ENCODE measurements around the gene ARL13A.
"Not testable (repeated sequence)": the region's sequence is repeated elsewhere in the genome, so short reads cannot be mapped to it uniquely, and the experiment has no call there.

The ARL13A gene

DNA sequence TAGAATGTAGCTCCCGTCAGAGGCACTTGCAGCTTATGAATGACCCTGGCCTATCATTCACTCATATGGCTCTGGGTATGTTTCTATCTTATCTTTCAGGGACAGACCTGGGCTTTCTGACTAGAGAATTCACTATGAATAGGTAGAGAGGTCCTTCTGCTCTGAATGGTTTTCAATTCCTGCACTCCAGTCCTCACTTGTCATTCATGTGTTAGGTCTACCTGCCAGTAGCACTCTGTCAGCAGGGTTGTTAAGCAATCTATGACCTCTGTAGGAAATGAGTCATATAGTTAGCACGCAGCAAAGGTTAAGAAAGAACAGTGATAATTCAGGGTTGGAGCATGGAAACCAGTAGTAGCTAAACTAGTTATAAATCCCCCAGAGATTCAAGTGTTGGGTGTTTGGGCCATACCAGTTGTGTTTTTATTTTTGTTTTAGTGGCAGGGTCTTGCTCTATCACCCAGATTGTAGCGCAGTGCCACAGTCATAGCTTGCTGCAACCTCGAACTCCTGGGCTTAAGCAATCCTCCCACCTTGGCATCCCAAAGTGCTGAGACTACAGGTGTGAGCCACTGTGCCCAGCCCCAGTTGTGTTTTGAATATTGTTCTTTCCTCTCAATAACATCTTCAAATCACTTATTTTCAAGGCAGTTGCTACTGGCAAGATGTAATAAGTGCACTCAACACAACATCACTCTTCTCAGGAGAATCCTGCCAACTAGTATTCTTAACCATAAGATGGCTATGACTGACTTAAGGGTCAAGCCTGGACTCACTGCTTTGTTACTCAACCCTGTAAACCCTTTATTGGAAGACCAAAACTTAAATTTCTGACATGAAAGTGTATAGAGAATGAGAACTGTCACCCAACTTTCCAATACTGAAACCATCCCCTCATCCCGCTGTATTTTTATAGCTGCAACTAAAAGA lies 25.1 kb downstream of the ARL13A start:
- no peak for DNase-seq

DNA sequence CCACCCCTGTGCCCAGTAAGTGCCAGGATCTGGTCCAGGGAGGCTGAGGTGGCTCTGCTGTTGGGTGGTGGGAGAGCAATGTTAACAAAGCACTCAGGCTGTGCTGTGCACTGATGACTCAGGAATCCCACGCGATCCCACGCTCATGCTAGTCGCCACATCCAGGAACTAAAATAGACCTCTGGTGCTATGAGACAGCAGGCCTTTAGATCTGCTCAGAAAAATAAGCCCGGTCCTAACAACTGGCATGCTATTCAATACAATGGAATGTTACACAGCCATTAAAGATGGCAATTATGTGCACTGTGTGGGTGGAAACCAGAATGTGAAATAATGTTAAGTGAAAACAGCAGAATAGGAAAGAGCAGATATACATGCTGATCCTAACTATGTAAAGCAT lies 26.0 kb downstream of the ARL13A start:
- DNase-seq, result no peak

DNA sequence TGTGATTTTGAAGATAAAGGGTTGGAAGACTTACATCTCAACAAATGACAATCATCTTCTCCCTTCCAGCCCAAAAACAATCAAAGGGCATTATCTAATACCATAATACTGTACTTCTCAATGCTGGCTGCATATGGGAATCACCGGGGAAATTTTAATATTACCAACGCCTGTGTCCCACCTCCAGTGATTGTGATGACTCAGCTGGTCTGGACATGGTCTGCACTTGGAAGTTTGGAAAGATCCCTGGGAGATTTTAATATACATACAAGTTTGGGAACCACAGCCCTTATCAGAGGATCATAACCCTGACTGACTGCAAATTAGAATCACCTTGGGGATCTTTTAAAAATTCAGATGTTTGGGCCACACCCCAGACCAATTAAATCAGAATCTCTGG lies 29.9 kb downstream of the ARL13A start:
- DNase-seq, result no peak

DNA sequence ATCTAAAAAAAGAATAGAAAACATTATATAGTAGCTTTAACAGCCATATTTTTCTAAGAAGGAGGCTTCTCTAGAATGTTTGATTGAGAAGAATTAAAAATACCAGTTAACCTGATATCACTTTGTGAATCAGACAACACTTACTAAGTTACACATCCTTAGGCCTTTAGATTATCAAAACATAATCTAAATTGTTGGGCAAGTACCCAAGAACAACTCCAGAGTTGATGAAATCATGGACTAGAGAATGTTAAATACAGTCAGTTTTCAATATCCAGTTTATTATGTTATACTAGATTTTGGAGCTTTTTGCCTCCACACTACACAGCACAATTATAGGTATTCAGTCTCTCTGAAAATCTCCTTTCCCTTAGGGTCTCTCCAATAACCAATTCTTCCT lies 39.6 kb downstream of the ARL13A start:
- no peak for DNase-seq

DNA sequence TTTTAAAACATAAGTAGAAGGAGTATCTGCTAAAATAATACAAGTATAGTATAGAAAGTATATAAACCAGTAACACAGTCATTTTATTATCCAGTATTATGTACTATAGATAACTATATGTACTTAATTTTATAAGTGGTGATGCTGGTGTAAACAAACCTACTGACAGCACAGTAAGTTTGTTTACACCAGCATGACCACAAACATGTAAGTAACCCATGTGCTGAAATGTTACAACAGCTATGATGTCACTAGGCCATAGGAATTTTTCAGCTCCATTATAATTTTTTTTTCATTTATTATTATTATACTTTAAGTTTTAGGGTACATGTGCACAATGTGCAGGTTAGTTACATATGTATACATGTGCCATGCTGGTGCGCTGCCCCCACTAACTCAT lies 42.5 kb downstream of the ARL13A start:
- DNase-seq, result not testable (repeated sequence)

DNA sequence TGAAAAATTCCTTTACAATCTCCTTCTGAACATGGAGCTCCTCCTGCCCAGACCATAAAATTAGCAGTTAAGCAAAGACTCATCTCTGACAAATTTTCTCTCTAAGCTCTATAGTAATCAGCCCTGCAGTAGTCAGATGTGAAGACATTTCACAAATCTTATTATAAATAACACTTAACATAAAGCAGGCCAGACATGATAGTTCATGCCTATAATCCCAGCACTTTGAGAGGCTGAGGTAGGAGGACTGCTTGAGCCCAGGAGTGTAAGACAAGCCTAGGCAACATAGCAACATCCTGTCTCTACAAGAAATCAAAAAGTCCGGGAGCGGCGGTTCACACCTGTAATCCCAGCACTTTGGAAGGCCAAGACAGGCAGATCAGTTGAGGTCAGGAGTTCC lies 52.5 kb downstream of the ARL13A start:
- no peak for DNase-seq

DNA sequence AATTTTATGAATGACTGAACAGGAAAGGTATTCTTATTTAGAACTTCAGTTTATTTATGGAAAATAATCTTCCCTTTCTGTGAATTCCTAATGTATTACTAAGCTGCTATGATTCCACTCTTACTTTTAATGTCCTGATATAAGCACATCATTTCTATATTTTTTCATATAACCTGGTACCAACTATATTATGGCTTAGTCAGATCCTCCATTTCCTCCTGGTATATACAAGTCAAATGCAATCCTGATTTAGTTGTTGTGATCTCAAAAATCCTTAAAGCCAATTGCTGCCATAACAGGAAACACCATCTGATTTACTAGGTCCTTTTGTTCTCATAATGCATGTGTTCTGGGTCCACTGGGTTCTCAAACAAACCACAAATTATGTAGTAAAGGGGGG lies 55.6 kb downstream of the ARL13A start:
- DNase-seq, result no peak

DNA sequence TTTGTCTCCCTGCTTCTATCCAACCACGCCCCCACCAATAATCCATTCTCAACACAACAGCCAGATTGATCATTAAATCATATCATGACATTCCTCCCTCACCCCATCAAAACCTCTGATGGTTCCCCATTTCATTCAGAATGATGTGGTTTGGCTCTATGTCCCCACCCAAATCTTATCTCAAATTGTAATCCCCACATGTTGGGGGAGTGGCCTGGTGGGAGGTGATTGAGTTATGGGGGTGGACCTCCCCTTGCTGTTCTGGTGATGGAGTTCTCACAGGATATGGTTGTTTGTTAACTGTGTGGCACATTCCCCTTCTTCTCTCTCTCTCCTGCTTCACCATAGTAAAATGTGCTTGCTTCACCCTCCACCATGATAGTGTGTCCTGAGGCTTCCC lies 59.1 kb downstream of the ARL13A start:
- no peak for DNase-seq

DNA sequence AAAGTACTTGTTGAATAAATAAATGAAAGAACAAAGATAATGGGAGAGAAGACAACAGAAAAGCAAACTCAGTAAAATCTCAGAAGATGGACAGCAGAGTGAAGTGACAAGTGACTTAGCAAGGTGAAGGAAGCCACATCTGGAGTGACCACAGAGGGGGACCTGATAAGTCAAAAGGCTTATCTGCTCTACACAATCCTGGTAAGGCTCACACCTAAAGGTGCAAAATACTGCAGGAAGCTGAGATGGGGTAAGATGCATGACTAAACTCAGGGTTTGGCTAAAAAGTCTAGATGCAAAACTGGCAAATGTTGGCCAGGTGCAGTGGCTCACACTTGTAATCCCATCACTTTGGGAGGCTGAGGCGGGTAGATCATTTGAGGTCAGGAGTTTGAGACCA lies 60.2 kb downstream of the ARL13A start:
- no peak for DNase-seq

DNA sequence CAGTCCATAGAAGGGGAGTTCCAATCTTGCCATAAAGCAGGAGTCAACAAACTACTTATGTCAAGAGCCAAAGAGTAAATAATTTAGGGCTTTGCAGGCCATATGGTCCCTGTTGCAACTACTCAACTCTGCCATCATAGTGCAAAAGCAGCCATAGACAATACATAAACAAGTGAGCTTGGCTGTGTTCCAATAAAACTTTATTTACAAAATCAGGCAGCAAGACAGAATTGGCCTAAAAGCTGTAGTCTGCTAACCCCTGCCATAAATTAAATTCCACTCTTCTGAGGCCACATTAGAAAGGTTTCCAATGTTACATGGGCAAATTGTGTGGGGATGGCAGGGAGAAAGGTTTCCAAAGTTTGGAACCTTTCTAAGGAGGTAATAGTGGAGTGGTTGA lies 67.7 kb downstream of the ARL13A start:
- DNase-seq, result no peak

DNA sequence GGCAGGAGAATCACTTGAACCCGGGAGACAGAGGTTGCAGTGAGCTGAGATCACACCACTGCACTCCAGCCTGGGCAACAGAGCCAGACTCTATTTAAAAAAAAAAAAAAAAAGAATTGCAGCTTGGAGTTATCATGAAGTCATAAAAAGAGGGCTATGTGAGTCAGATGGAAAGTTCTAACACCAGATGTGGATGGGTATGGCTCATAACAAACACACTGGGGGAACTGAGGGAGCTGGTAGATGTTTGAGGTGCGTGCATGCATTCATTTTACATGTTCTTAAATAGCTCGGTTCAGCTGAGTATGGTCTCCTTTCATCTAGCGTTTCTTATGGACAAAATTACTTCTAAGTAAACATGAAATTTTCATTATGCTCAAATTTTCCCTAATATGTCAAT lies 70.7 kb downstream of the ARL13A start:
- DNase-seq, result no peak
